A673 (cell line): ENCODE data around the gene ATOH7. TPM values are rescaled to one million over a fixed set of nuclear protein-coding genes. Genes with fewer than 3 reads are reported as not detected.
"Not testable (repeated sequence)": the region's sequence is repeated elsewhere in the genome, so short reads cannot be mapped to it uniquely, and the experiment has no call there.

Source experiments
- BruUV-seq: library from RNA; stranded (reverse); fragments of 400-500 nt; replicated peaks from 2 replicates; lab custom pipeline; 2021; lab: Mats Ljungman, UMichigan
- CTCF ChIA-PET: fragments of 300-600 bp; sonication (Branson Sonifier 250); formaldehyde crosslinking; loops from one replicate; lab custom pipeline; 2022; ENCODE audit warnings: antibody characterized with exemption; lab: Charles Lee
- POLR2A ChIA-PET: fragments of 300-600 bp; sonication (Branson Sonifier 250); formaldehyde crosslinking; loops from one replicate; lab custom pipeline; 2022; ENCODE audit warnings: antibody characterized with exemption; ENCODE audit not compliant: low non-redundant PET; lab: Charles Lee
- DNase-seq: peaks from one replicate; pipeline ENCODE4 v3.0.0-alpha.2; 2015; ENCODE audit warnings: low spot score
- H3K27ac ChIP-seq: fragments of 200-600 bp; sonication (generic); 2 replicates; pipeline ENCODE4 v1.5.1; 2016; ENCODE audit warnings: mixed run types, low read depth, mild to moderate bottlenecking, mixed read lengths, antibody characterized with exemption, low read length; ENCODE audit not compliant: poor library complexity, severe bottlenecking
- H3K27me3 ChIP-seq: fragments of 200-600 bp; sonication (generic); replicated peaks from 2 replicates; pipeline ENCODE4 v1.6.1; 2017; ENCODE audit warnings: mixed run types, low read depth, mild to moderate bottlenecking, mixed read lengths, antibody characterized with exemption, low read length; ENCODE audit not compliant: insufficient read depth, poor library complexity
- H3K36me3 ChIP-seq: fragments of 200-600 bp; sonication (generic); 2 replicates; pipeline ENCODE4 v1.6.1; 2016; ENCODE audit warnings: mixed run types, mild to moderate bottlenecking, mixed read lengths, antibody characterized with exemption, low read length; ENCODE audit not compliant: insufficient read depth, poor library complexity, severe bottlenecking
- H3K4me1 ChIP-seq: fragments of 200-600 bp; sonication (generic); 2 replicates; pipeline ENCODE4 v1.6.1; 2017; ENCODE audit warnings: mixed run types, mild to moderate bottlenecking, mixed read lengths, antibody characterized with exemption, low read length; ENCODE audit not compliant: insufficient read depth, poor library complexity, severe bottlenecking
- H3K4me3 ChIP-seq: fragments of 200-600 bp; sonication (generic); 2 replicates; pipeline ENCODE4 v1.5.1; 2016; ENCODE audit warnings: low read depth, mixed run types, mild to moderate bottlenecking, mixed read lengths, low read length; ENCODE audit not compliant: poor library complexity, severe bottlenecking
- H3K9me3 ChIP-seq: fragments of 200-600 bp; sonication (generic); 2 replicates; pipeline ENCODE4 v1.6.1; 2016; ENCODE audit warnings: mixed run types, low read depth, mild to moderate bottlenecking, mixed read lengths, antibody characterized with exemption, low read length; ENCODE audit not compliant: poor library complexity, severe bottlenecking
- EZH2 ChIP-seq: fragments of 200-600 bp; sonication (generic); IDR thresholded peaks from 2 replicates; pipeline ENCODE4 v1.6.1; 2017; ENCODE audit warnings: borderline replicate concordance, low read depth, mild to moderate bottlenecking, mixed read lengths, antibody characterized with exemption, low read length; ENCODE audit not compliant: poor library complexity, severe bottlenecking
- intact Hi-C: fragments of 100-400 bp; cut with micrococcal nuclease; formaldehyde crosslinking; loops from one replicate; pipeline ENCODE4 v1.10.0; 2022; ENCODE audit not compliant: unreplicated experiment
- total RNA-seq: library from RNA; stranded (reverse); gene quantifications from 2 replicates; pipeline ENCODE4 v1.2.3, GENCODE V29; 2021
- TF ChIP-seq, protein P1 (sequence below): fragments of 300-800, 200-600 bp; sonication (generic); conservative IDR thresholded peaks from 2 replicates; pipeline ENCODE4 v1.5.1; 2017; ENCODE audit warnings: low read depth, mild to moderate bottlenecking, antibody characterized with exemption, low read length, moderate library complexity, mixed read lengths

The ATOH7 gene
- total RNA-seq, 1 experiment from 2014 or later: not detected

DNA sequence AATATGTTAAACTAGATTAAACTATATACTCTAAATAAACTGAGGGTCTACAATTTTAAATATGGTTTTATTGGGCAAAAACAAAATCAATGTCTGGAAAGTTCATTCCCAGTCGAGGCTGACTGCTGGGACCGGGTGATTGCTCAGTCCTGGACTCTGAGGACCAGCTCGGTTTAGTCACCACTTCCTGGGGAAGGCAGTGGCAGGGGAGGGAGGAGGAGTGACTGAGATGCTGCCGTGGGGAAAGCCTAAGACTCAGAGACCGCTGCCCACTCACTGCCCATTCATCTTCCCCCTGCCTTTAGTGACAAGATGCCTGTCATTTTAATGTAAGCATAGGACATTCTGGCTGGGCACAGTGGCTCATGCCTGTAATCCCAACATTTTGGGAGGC lies 29.0 kb downstream of the ATOH7 start:
- TF ChIP-seq, protein P1, sequence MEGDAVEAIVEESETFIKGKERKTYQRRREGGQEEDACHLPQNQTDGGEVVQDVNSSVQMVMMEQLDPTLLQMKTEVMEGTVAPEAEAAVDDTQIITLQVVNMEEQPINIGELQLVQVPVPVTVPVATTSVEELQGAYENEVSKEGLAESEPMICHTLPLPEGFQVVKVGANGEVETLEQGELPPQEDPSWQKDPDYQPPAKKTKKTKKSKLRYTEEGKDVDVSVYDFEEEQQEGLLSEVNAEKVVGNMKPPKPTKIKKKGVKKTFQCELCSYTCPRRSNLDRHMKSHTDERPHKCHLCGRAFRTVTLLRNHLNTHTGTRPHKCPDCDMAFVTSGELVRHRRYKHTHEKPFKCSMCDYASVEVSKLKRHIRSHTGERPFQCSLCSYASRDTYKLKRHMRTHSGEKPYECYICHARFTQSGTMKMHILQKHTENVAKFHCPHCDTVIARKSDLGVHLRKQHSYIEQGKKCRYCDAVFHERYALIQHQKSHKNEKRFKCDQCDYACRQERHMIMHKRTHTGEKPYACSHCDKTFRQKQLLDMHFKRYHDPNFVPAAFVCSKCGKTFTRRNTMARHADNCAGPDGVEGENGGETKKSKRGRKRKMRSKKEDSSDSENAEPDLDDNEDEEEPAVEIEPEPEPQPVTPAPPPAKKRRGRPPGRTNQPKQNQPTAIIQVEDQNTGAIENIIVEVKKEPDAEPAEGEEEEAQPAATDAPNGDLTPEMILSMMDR: no peak
- no peak for TF ChIP-seq EZH2
- no TSS peak for BruUV-seq
- DNase-seq: no peak

DNA sequence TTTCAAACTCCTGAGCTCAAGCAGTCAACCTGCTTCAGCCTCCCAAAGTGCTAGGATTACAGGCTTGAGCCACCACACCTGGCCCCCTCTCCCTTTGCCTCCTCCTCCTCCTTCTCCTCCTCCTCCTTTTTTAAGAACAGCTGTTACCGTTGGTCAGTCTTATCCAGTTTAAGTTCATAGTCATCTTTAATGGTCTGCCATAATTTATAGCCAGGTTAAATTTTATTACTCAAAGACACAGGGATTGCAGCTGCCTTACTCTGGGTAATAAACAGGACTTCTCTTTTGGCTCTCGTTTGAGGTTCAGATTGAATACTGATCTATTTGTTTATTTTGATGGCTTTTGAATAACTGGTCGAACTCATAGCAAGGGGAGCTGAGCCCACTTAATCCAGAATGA lies 35.2 kb downstream of the ATOH7 start:
- Histone ChIP-seq H3K4me3 (no peak overlapping the region), H3K4me1 (no peaks in the 10 kb centered on the region), H3K36me3 (no peaks in the 10 kb centered on the region), H3K27me3 (no peaks in the 10 kb centered on the region), H3K27ac (no peak overlapping the region), H3K9me3 (no peaks in the 10 kb centered on the region)
- ChIA-PET POLR2A (no interaction called here), CTCF (no interaction called here)
- intact Hi-C loops: no loop called here
- BruUV-seq: no TSS peak
- no peak for TF ChIP-seq EZH2
- TF ChIP-seq, protein P1: no peak
- no peak for DNase-seq

More for the DNA sequence above, 29.0 kb downstream of the ATOH7 start:
- Histone ChIP-seq H3K27ac (no peak overlapping the region), H3K27me3 (no peaks in the 10 kb centered on the region), H3K4me3 (no peak overlapping the region), H3K36me3 (no peaks in the 10 kb centered on the region), H3K4me1 (no peaks in the 10 kb centered on the region), H3K9me3 (no peaks in the 10 kb centered on the region)
- CTCF ChIA-PET: interaction anchor here (1.2 kb wide), 1 partner anchor 10 kb away, joined by 4 read pairs; no protein-coding TSS in a partner anchor
- intact Hi-C loops: no loop called here
- POLR2A ChIA-PET: no interaction called here

DNA sequence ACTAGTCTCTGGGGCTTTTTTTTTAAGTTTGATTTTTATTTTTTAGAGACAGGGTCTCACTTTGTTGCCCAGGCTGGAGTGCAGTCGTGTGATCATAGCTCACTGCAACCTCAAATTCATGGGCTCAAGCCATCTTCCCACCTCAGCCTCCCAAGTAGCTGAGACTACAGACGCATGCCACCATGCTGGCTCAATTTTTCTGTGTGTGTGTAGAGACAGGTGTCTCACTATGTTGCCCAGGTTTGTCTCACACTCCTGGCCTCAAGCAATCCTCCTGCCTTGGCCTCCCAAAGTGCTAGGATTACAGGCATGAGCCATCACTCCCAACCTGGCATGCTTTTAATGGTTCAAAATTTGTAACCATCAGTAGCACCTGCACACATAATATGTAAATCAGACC lies 36.1 kb downstream of the ATOH7 start:
- H3K27ac ChIP-seq, intact Hi-C loops, H3K36me3 ChIP-seq, CTCF ChIA-PET, H3K4me3 ChIP-seq, DNase-seq, BruUV-seq, POLR2A ChIA-PET, H3K9me3 ChIP-seq, H3K4me1 ChIP-seq, H3K27me3 ChIP-seq: not testable (repeated sequence)

DNA sequence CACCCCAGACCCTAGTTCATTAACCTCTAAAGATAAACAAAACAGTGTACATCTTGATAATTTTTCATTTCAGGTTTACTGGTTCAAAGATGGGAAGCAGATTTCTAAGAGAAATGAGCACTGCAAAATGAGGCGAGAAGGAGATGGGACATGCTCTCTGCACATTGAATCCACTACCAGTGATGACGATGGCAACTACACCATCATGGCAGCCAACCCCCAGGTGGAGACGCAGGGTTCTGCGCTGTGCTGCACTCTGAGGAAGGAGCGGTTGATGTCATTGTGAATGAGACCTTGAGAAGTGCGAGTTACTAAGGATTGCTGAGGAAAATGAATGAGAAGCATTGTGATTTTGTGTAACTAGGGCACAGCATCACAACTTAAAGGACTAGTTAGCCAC lies 37.6 kb downstream of the ATOH7 start:
- no peaks in the 10 kb centered on the region for H3K9me3 ChIP-seq
- no TSS peak for BruUV-seq
- POLR2A ChIA-PET: no interaction called here
- H3K4me3 ChIP-seq: no peak overlapping the region
- no peak overlapping the region for H3K27ac ChIP-seq
- DNase-seq: no peak
- TF ChIP-seq, protein P1: no peak
- no peak for TF ChIP-seq EZH2
- CTCF ChIA-PET: no interaction called here
- intact Hi-C loops: no loop called here
- no peaks in the 10 kb centered on the region for H3K4me1 ChIP-seq
- H3K27me3 ChIP-seq: no peaks in the 10 kb centered on the region
- H3K36me3 ChIP-seq: no peaks in the 10 kb centered on the region
